NT2/D1 (cell line): ENCODE results near the gene CAPZB.

Source experiments
- YY1 ChIP-seq: IDR thresholded peaks from 2 replicates; pipeline ENCODE4 v1.6.1; 2011; ENCODE audit not compliant: insufficient read length, insufficient read depth
- ZNF274 ChIP-seq: IDR thresholded peaks from 2 replicates; pipeline ENCODE4 v1.6.1; 2011; ENCODE audit warnings: mild to moderate bottlenecking, low read depth, low read length

DNA sequence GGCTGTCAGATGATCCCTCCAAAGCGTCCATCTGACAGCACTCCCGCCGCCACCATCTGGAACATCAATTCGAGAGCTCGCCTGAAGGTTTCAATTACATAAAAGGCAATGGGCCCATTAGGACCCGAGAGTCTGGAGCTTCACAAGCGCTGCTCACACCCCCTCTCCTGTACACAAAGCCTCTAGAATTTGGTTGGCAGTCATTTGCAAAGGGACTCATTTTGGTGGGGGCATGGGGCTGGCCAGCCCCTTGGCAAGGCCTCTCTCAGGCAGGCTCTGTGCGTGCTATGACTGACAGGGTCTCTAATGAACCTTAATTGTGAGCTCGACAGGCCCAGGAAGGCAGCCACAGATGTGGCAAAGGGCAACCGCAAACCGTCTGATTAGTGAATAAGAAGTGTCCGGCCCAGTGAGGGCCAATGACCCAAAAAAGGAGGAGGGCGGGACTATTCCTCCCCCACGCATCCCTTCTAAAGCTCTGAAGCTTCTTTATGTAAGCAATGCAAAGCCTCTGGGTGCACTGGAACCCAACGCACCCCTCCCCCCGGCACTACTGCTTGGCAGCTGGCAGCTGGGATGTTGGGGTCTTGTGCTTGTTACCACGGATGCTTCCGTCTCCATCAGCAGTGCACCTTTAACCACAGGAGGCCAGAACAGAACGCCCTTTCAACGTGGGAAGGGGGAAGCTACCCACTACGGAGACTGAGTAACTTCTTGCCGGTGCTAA lies 79.4 kb downstream of the CAPZB start:
- TF ChIP-seq ZNF274 = no peak
- TF ChIP-seq YY1 = no peak
